GM19372 (cell line): ENCODE measurements around the gene AP3S1.
"Not testable (repeated sequence)": the region's sequence is repeated elsewhere in the genome, so short reads cannot be mapped to it uniquely, and the experiment has no call there.

Source experiments
- ATAC-seq: cut with Tn5 transposase; IDR thresholded peaks from one replicate; pipeline ENCODE4 v1.9.1; 2021; ENCODE audit warnings: mild to moderate bottlenecking, low read depth, moderate library complexity; ENCODE audit not compliant: unreplicated experiment

AP3S1 gene

GRCh38 chr5:115858396-115858795, 16.7 kb downstream of the AP3S1 start:
- ATAC-seq: no peak

DNA sequence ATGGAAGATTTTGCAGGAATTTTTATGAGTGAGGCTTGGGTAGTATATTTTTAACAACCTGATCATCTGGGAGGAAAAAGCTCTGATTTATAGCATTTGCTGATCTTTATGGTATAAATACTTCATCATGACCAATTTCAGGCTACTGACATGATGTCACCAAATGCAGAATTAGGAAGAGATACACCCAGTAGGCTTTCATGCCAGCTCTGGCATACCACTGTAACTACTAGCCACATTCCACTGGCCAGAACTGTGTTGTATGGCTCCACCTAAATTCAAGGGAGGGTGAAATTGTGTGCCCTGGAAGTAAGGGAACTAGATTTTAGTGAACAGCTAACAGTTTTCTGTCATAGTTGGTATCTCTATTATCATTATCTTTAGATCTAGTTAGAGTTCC, 17.6 kb downstream of the AP3S1 start:
- no peak for ATAC-seq

- no peak for ATAC-seq
Measured at GRCh38 chr5:115869256-115869795, 27.6 kb downstream of the AP3S1 start.

DNA sequence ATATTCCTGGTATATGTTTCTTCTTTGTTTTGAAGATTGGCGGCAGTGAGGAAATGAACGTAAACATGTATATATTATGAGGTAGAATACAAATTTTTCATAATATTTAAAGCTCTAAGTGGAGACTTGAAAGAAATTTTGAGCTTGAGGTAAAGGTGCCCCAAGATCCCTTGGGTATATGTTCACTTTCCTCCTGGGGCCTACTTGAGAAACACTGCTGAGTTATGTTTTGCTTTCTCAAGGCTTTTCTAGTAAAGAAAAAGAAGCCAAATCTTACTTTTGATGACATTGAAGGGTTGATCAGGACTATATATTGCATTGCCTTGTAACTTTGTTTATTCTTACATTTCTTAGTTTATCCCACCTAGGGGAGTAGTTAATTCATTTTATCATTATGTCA, 30.7 kb downstream of the AP3S1 start:
- ATAC-seq: no peak

DNA sequence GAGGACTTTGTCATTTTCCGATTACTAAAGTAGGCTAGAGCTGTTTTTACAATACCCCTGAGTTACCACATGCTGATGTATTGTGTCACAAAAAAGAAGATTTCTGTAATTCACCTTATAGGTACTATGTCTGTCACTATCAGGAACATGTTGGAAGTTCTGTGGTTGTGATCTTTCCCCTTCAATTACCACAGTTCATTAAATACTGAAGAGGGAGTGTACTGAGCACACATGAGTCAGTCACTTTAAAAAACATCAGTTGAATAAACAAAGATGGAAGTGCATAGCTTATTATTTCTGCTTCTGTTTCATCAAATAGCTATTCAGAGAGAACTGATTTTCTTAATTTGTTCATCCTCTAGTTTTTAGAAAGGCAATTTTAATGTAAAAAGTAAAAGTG, 31.7 kb downstream of the AP3S1 start:
- no peak for ATAC-seq

DNA sequence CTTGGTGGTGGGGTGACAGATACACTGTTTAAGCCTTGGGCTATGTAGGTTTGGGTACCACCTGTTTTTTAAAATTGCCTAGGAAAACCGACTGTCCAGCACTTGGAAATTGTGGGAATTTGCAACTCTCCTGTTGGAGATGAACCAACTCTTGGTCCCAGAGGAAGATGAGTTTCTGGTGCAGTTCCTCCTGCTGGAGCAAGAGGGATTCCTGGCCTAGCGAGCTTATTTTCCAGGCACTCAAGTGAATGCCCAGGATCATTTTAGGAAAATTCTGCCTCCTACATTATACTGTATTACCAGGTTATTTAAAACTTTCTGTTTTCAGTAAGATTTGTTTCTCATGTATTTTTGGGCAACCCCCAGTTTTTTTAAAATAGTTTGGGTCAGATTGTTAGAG, 33.7 kb downstream of the AP3S1 start:
- no peak for ATAC-seq

DNA sequence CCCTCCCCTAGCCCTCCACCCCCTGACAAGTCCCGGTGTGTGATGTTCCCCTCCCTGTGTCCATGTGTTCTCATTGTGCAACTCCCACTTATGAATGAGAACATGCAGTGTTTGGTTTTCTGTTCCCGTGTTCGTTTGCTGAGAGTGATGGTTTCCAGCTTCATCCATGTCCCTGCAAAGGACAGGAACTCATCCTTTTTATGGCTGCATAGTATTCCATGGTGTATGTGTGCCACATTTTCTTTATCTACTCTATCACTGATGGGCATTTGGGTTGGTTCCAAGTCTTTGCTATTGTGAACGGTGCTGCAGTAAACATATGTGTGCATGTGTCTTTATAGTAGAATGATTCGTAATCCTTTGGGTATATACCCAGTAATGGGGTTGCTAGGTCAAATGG, 35.6 kb downstream of the AP3S1 start:
- not testable (repeated sequence) for ATAC-seq

- ATAC-seq: not testable (repeated sequence)
Measured at GRCh38 chr5:115882434-115882833, 40.7 kb downstream of the AP3S1 start.

- ATAC-seq: no peak
Measured at GRCh38 chr5:115884704-115885103, 43.0 kb downstream of the AP3S1 start.

- ATAC-seq: not testable (repeated sequence)
Measured at GRCh38 chr5:115885208-115885607, 43.5 kb downstream of the AP3S1 start.

- ATAC-seq: no peak
Measured at GRCh38 chr5:115888027-115888426, 46.3 kb downstream of the AP3S1 start.

- ATAC-seq: no peak
Measured at GRCh38 chr5:115892021-115892420, 50.3 kb downstream of the AP3S1 start.

DNA sequence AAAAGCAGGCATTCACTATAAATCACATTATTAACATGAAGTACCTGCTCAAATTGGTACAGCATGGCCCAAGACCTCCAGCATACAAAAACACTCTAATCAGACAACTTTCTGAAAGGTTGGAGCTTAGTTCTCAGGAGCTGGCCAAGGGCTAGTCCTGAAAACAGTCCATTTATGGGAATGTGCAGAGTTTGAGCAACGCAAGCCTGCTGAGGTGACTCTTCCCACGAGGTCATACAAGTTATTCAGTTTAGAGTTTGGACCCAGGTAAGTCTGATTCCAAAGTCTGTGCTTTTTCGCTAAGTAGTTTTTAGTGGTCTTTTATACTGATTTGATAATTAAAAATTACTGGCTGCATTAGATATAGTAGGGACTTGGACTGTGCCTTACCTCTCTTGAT, 52.6 kb downstream of the AP3S1 start:
- no peak for ATAC-seq

DNA sequence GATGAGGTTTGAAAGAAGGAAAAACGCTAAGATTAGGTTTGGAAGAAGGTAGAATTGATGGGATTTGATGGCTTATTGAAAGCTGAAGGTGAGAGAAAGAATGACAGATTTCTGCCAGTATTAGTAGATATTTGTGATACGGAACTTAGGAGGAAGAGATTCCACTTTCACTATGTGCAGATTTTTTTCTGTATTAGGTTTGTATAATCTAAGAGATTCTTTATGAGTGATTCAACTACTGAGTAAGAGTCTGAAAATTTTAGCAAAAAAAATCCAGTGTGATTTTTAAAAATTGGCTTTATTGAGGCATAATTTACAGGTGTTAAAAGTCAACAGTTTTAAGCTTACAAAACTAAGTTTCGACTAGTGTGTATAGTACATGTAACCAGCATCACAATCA, 54.1 kb downstream of the AP3S1 start:
- ATAC-seq: no peak

DNA sequence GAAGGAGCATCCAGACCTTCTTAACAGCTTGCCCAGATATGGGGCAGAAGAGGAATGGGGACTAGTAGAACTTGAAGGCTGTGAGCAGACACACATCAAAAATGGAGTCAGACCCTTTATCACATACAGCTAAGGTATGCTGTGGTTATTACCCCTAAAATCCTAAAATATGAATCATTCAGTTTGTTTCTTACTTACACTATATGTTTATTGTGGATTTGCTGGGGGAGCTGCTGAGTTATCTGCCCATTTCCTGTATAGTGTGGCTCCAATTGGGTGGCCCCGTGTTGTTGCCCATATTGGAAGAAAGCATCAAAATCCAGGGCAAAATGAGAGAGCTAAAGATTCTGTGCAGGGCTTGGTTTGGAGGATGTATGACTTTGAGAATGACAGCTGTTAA, 56.9 kb downstream of the AP3S1 start:
- ATAC-seq: no peak

GRCh38 chr5:115907177-115907576, 65.4 kb downstream of the AP3S1 start:
- no peak for ATAC-seq

DNA sequence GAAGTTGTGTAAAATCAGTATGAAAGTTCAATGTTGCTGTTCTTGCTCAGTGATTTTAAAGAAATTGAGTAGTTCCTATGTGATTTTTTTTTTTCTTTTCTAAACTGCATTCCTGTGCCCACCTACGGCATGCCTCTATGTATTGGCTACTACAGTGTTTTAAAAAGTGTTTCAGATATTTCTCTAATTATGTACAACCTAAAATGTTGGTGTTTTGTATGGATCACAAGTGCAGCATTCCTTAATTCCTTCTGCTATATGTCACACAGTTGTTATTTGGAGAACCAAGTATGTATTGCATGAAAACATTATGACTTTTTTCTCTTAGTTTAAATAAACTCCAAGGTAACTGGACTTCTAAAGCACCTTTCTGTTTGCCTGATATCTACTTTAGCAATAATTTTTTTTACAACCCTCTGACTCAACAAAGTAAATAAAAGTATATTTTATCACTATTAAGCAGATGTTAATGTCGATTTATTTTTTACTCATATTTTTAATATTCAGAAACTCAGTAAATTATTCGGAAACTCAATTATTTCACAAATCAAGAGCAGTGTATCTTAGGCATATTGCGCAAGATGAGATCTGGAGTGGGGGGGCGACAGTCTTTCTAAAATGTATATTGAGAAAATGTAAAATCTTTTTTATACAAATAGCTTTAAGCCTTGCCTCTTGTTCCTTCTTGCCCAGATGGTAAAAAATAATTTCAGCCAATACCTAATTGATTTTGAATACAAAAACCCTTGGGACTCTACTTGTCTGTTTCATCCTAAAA, 72.1 kb downstream of the AP3S1 start:
- not testable (repeated sequence) for ATAC-seq

DNA sequence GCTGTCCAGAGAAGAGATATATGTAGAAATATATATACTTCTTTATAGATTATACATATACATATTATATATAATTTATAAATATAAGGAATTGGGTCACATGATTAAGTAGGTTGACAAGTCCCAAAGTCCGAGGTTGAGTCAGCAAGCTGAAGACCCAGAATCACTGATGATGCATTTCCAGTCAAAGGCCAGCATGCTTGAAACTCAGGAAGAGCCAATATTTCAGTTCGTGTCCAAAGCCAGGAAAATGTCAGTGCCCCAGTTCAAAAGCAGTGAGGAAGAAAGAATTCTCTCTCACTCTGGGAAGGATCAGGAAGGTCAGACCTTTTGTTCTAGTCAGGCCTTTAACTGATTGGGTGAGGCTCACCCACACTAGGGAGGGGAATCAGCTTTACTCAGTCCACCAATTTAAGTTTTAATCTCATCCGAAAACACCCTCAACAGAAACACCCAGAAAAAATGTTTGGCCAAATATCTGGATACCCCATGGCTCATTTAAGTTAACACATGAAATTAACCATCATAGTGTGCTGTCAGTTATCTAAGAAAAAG, 78.5 kb downstream of the AP3S1 start:
- ATAC-seq: no peak

- not testable (repeated sequence) for ATAC-seq
Measured at GRCh38 chr5:115928578-115929407, 87.1 kb downstream of the AP3S1 start.

- not testable (repeated sequence) for ATAC-seq
Measured at GRCh38 chr5:115930171-115930570, 88.4 kb downstream of the AP3S1 start.

DNA sequence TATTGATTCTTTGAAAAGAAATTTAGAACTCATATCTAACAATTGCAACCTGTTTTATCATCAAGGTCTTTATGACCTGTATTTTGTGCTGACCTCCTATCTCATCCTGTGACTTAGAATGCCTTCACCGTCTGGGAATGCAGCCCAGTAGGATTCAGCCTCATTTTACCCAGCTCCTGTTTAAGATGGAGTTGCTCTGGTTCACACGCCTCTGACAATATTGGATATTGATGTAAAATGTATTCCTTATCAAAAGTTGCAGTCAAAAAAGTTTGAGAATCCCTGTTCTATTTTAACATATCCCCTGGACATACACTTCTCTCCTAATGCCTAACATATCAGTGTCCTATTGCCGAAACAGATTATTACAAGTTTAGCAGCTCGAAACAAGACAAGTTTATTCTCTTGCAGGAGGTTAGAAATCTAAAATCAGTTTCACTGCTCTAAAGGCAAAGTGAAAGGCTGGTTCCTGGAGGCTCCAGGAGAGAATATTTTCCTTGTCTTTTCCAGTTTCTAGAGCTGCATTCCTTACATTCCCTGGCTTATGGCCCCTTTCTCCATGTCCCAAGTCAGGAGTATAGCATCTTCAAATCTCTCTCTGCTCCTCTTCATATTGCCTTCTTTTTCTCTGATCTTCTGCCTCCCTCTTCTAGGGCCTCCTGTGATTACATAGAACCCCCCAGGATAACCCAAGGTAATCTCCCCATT, 89.0 kb downstream of the AP3S1 start:
- ATAC-seq: no peak
